Subcutaneous adipose tissue (tissue), 4 donors: ENCODE measurements around the gene NGEF. TPM values are rescaled to one million over a fixed set of nuclear protein-coding genes. Genes with fewer than 3 reads are reported as not detected.

Experiments
- total RNA-seq, 4 donors: library from RNA; depleted of rRNA; stranded (reverse); fragments of >200 nt; gene quantifications; one replicate each; pipeline ENCODE4 v1.1.0, GENCODE V29; 2016
- TF ChIP-seq, protein P1 (sequence below): fragments of 450-650 bp; IDR thresholded peaks from one replicate; pipeline ENCODE4 v1.5.1; 2016; ENCODE audit warnings: low read depth, mild to moderate bottlenecking, control low read depth, antibody characterized with exemption, moderate library complexity

NGEF gene
- total RNA-seq, 4 donors from 2014 or later: 0.16 to 1.3 (median 0.17) TPM; not detected in 1

DNA sequence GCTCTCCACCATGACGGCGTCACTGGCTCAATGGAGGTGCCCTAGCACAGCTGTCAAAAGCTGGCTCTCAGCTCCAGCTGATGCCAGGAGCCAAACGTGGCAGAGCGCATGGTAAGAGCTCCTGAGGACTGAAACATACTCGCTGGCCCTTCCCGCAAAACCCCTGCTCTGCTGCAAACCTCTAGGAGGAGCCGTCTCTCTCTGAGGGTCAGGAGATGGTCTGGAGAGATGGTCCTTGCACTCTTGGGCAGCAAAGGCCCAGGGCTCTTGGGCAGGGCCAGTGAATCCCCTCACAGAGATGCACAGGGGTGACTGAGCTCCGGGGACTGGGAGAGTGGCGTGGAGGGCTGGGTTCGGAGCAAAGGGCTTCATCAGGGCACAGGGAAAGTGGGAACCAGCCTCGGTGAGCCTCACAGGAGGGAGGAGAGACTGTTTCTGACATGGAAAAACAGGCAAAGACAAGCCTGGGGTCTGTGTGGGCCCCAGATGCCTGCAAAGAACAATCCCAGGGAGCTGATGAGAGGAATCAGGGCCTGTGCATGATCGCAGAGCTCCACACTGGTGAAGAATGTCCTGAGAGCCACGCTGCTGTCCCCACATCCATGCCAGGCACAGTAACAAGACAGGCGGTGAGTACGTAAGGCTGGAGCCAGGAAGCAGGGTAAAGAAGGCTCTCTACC, 125.7 kb downstream of the NGEF start:
- TF ChIP-seq, protein P1, sequence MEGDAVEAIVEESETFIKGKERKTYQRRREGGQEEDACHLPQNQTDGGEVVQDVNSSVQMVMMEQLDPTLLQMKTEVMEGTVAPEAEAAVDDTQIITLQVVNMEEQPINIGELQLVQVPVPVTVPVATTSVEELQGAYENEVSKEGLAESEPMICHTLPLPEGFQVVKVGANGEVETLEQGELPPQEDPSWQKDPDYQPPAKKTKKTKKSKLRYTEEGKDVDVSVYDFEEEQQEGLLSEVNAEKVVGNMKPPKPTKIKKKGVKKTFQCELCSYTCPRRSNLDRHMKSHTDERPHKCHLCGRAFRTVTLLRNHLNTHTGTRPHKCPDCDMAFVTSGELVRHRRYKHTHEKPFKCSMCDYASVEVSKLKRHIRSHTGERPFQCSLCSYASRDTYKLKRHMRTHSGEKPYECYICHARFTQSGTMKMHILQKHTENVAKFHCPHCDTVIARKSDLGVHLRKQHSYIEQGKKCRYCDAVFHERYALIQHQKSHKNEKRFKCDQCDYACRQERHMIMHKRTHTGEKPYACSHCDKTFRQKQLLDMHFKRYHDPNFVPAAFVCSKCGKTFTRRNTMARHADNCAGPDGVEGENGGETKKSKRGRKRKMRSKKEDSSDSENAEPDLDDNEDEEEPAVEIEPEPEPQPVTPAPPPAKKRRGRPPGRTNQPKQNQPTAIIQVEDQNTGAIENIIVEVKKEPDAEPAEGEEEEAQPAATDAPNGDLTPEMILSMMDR: no peak

DNA sequence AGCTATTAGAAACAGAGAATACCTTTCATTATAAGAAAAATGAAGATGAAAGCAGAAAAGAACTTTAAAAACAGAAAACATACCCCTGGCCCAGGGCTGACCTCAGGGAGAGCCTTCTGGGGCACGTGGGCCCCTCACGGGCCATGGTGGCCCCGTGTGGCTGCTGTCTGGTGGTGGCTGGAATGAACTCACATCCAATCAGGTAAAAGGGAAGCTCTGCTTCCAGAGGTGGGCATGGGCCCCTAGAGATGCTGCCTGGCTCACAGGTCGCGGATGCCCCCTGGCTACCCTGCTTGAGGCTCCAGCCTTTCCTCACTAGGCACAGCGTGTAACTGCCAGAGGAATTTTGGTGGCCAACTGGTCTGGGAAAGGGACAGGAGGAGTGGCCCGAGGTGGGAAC, 126.4 kb downstream of the NGEF start:
- TF ChIP-seq, protein P1: no peak

DNA sequence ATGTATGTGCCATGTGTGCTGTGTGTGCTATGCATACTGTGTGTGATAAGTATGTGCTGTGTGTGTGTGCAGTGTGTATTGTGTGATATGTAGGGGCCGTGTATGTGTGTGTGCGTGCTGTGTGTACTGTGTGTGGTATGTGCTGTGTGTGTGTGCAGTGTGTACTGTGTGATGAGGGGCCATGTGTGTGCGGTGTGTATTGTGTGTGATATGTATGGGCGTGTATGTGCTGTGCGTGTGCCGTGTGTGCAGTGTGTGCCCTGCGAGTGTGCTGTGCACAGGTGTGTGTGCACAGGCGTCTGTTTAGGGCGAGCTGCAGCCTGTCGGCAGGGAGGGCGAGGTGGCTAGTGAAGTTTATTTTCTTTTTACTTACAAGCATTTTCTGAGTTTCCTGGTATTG, 126.9 kb downstream of the NGEF start:
- TF ChIP-seq, protein P1: no peak

DNA sequence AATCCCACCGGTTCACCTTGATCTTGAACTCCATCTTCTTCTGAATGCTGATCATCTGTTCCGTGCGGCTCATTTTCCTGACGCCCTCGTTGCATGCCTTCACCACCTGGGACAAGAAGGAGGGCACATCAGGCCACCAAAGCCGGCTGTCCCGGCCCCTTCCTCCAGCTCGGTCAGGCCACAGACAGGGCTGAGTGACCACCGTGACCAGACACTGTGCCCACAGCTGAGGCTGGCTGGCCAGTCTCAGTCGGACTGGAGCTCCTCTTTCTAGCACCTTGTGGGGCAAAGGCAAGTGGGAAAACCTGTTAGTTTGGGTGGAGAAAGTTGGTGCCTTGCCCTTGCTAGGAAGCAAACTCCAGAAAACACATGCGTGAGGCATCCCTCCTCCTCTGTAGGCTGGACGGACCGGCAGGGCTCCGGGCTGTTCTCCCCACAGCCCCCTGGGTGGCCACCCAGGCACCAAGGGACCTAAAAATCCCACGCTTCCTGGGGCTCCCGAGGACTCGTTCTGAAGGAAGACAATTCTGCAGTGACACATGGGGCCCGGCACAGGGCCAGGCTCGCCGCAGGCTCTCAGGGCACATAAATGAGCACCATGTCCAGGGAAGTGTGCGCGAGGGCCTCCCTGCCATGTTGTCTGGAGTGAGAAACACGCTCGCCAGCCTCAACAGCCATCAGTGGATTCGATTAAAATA, 127.6 kb downstream of the NGEF start:
- TF ChIP-seq, protein P1: no peak

DNA sequence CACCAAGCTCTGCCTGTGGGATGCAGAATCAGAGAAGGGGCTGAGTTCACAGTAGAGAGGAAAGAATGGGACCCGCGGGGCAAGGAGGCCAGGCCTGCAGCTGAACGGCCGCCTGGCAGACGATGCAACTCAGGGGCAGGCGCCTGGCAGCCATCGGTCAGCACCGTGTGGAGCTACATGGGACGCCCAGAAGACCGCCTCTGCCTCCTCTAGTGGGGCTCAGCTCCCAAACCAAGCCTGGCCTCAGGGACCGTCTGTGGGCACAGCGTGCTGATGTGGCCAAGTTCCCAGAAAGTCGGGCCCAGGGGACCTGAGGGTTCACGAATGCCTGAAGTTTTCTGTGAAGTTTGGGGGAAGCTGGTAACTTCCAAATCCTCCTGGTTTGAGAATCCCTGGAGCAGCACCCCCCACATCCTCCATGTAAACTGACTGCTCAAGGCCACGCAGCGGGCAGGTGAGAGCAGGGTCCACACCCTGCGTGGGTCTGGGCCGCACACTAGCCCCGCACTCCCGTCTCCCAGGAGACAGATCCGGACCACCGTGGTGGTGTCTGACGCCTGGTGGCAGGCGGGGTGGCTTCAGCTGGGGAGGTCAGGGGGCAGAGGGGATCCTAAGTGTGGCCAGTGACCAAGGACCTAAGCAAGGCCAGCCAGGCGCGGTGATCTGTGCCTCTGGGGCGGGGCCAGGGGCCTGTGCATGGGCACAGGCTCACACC, 128.3 kb downstream of the NGEF start:
- TF ChIP-seq, protein P1: no peak

DNA sequence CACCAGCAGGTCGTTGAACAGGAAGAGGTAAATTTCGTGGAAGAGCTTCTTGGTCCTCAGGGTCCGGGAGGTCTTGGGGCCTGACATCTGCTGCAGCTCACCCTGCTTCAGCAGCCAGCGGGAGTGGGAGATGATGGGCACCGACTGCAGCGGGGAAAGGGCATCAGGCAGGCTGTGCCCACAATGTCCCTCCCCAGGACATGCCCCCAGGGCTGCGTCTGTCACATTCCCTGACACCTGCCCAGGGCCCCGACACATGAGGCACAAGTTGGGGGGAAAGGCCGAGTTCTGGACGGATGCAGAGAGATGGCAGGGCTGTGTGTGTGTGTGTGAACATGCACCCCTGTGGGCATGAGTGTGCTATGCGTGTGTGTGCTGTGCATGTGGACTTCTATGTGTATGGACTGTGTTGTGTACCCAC, 129.0 kb downstream of the NGEF start:
- TF ChIP-seq, protein P1: no peak

DNA sequence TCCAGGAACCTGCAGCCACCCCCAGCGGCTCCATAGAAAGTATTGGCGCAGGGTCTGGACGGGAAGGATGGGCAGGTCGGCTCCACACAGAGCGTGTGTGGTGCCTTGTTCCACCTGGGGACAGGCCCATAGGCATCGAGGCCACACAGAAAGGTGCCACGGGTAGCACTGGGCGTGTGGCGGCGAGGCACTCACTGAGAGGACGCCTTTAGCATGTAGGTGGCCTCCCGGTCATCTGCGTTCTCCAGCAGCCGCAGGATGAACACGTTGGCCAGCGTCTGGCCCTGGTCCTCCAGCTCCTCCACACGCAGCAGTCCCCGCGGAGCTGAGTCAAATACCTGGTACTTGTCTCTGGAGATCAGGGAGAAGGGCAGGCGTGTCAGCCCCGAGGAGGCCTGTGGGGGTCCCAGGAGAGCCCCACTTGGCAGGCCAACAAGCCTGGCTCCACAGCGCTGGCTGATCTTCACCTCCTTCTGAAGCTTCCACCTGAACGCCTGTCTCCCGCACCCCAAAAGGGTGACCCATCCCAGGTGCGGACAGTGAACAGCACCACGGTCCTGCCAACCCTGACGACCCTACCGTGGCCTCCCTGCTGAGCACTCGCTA, 129.8 kb downstream of the NGEF start:
- TF ChIP-seq, protein P1: no peak
